A673 (cell line): ENCODE results near the gene GJB2. TPM values are rescaled to one million over a fixed set of nuclear protein-coding genes. Genes with fewer than 3 reads are reported as not detected.

Experiments used
- BruUV-seq: library from RNA; stranded (reverse); fragments of 400-500 nt; replicated peaks from 2 replicates; lab custom pipeline; 2021; lab: Mats Ljungman, UMichigan
- CTCF ChIA-PET: fragments of 300-600 bp; sonication (Branson Sonifier 250); formaldehyde crosslinking; loops from one replicate; lab custom pipeline; 2022; ENCODE audit warnings: antibody characterized with exemption; lab: Charles Lee
- POLR2A ChIA-PET: fragments of 300-600 bp; sonication (Branson Sonifier 250); formaldehyde crosslinking; loops from one replicate; lab custom pipeline; 2022; ENCODE audit warnings: antibody characterized with exemption; ENCODE audit not compliant: low non-redundant PET; lab: Charles Lee
- DNase-seq: peaks from one replicate; pipeline ENCODE4 v3.0.0-alpha.2; 2015; ENCODE audit warnings: low spot score
- H3K27ac ChIP-seq: fragments of 200-600 bp; sonication (generic); 2 replicates; pipeline ENCODE4 v1.5.1; 2016; ENCODE audit warnings: mixed run types, low read depth, mild to moderate bottlenecking, mixed read lengths, antibody characterized with exemption, low read length; ENCODE audit not compliant: poor library complexity, severe bottlenecking
- H3K27me3 ChIP-seq: fragments of 200-600 bp; sonication (generic); replicated peaks from 2 replicates; pipeline ENCODE4 v1.6.1; 2017; ENCODE audit warnings: mixed run types, low read depth, mild to moderate bottlenecking, mixed read lengths, antibody characterized with exemption, low read length; ENCODE audit not compliant: insufficient read depth, poor library complexity
- H3K36me3 ChIP-seq: fragments of 200-600 bp; sonication (generic); 2 replicates; pipeline ENCODE4 v1.6.1; 2016; ENCODE audit warnings: mixed run types, mild to moderate bottlenecking, mixed read lengths, antibody characterized with exemption, low read length; ENCODE audit not compliant: insufficient read depth, poor library complexity, severe bottlenecking
- H3K4me1 ChIP-seq: fragments of 200-600 bp; sonication (generic); 2 replicates; pipeline ENCODE4 v1.6.1; 2017; ENCODE audit warnings: mixed run types, mild to moderate bottlenecking, mixed read lengths, antibody characterized with exemption, low read length; ENCODE audit not compliant: insufficient read depth, poor library complexity, severe bottlenecking
- H3K4me3 ChIP-seq: fragments of 200-600 bp; sonication (generic); 2 replicates; pipeline ENCODE4 v1.5.1; 2016; ENCODE audit warnings: low read depth, mixed run types, mild to moderate bottlenecking, mixed read lengths, low read length; ENCODE audit not compliant: poor library complexity, severe bottlenecking
- H3K9me3 ChIP-seq: fragments of 200-600 bp; sonication (generic); 2 replicates; pipeline ENCODE4 v1.6.1; 2016; ENCODE audit warnings: mixed run types, low read depth, mild to moderate bottlenecking, mixed read lengths, antibody characterized with exemption, low read length; ENCODE audit not compliant: poor library complexity, severe bottlenecking
- EZH2 ChIP-seq: fragments of 200-600 bp; sonication (generic); IDR thresholded peaks from 2 replicates; pipeline ENCODE4 v1.6.1; 2017; ENCODE audit warnings: borderline replicate concordance, low read depth, mild to moderate bottlenecking, mixed read lengths, antibody characterized with exemption, low read length; ENCODE audit not compliant: poor library complexity, severe bottlenecking
- intact Hi-C: fragments of 100-400 bp; cut with micrococcal nuclease; formaldehyde crosslinking; loops from one replicate; pipeline ENCODE4 v1.10.0; 2022; ENCODE audit not compliant: unreplicated experiment
- total RNA-seq: library from RNA; stranded (reverse); gene quantifications from 2 replicates; pipeline ENCODE4 v1.2.3, GENCODE V29; 2021
- TF ChIP-seq, protein P1 (sequence below): fragments of 300-800, 200-600 bp; sonication (generic); conservative IDR thresholded peaks from 2 replicates; pipeline ENCODE4 v1.5.1; 2017; ENCODE audit warnings: low read depth, mild to moderate bottlenecking, antibody characterized with exemption, low read length, moderate library complexity, mixed read lengths

GJB2 gene
- total RNA-seq, 1 experiment from 2014 or later, result not detected

DNA sequence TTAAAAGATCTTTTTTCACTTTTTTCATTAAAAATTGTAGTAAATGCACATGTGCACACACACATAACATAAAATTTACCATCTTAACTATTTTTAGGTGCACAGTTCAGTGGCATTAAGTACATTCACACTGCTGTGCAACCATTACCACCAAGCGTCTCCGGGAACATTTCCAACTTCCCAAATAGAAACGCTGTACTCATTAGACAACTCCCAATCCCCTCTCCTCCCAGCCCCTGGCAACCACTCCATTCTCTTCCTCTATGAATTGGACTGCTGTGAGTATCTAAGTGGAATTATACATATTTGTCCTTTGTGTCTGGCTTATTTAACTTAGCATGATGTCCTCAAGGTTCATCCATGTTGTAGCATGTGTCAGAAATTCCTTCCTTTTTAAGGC is 11.6 kb downstream of the GJB2 start:
- no peaks in the 10 kb centered on the region for H3K27me3 ChIP-seq
- peak; percentile 60 for DNase-seq
- BruUV-seq, result no TSS peak
- TF ChIP-seq, protein P1, sequence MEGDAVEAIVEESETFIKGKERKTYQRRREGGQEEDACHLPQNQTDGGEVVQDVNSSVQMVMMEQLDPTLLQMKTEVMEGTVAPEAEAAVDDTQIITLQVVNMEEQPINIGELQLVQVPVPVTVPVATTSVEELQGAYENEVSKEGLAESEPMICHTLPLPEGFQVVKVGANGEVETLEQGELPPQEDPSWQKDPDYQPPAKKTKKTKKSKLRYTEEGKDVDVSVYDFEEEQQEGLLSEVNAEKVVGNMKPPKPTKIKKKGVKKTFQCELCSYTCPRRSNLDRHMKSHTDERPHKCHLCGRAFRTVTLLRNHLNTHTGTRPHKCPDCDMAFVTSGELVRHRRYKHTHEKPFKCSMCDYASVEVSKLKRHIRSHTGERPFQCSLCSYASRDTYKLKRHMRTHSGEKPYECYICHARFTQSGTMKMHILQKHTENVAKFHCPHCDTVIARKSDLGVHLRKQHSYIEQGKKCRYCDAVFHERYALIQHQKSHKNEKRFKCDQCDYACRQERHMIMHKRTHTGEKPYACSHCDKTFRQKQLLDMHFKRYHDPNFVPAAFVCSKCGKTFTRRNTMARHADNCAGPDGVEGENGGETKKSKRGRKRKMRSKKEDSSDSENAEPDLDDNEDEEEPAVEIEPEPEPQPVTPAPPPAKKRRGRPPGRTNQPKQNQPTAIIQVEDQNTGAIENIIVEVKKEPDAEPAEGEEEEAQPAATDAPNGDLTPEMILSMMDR, result no peak
- no peak for TF ChIP-seq EZH2
- CTCF ChIA-PET, result no interaction called here
- no peaks in the 10 kb centered on the region for H3K36me3 ChIP-seq
- H3K9me3 ChIP-seq, result no peaks in the 10 kb centered on the region
- POLR2A ChIA-PET, result no interaction called here
- no peak overlapping the region for H3K27ac ChIP-seq
- peaks cover 10% of the 10 kb centered on the region for H3K4me1 ChIP-seq
- intact Hi-C loops, result loop anchor here (10.0 kb wide), 2 partner anchors 744 to 1294 kb away; no protein-coding TSS in a partner anchor
- no peak overlapping the region for H3K4me3 ChIP-seq

DNA sequence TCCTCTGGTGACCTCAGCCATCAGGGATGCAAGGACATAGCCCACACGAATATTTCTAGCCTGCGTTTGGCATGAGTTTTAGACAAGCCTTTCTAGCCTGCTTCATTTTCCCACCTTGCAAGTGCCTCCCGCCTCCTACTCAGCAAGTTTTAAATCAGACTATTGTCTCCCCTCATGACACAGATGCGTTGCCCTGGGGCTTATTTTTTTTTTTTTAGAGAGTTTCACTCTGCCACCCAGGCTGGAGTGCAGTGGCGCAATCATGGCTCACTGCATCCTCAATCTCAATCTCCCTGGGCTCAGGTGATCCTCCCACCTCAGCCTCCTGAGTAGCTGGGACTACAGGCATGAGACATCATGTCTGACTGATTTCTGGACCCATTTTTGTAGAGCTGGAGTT is 14.6 kb downstream of the GJB2 start:
- intact Hi-C loops, result no loop called here
- CTCF ChIA-PET, result no interaction called here
- TF ChIP-seq EZH2, result no peak
- TF ChIP-seq, protein P1, result no peak
- POLR2A ChIA-PET, result no interaction called here
- no TSS peak for BruUV-seq
- H3K4me3 ChIP-seq, result no peak overlapping the region
- H3K27me3 ChIP-seq, result no peaks in the 10 kb centered on the region
- DNase-seq, result no peak
- H3K27ac ChIP-seq, result no peak overlapping the region
- H3K36me3 ChIP-seq, result no peaks in the 10 kb centered on the region
- peaks cover 28% of the 10 kb centered on the region for H3K4me1 ChIP-seq
- no peaks in the 10 kb centered on the region for H3K9me3 ChIP-seq

DNA sequence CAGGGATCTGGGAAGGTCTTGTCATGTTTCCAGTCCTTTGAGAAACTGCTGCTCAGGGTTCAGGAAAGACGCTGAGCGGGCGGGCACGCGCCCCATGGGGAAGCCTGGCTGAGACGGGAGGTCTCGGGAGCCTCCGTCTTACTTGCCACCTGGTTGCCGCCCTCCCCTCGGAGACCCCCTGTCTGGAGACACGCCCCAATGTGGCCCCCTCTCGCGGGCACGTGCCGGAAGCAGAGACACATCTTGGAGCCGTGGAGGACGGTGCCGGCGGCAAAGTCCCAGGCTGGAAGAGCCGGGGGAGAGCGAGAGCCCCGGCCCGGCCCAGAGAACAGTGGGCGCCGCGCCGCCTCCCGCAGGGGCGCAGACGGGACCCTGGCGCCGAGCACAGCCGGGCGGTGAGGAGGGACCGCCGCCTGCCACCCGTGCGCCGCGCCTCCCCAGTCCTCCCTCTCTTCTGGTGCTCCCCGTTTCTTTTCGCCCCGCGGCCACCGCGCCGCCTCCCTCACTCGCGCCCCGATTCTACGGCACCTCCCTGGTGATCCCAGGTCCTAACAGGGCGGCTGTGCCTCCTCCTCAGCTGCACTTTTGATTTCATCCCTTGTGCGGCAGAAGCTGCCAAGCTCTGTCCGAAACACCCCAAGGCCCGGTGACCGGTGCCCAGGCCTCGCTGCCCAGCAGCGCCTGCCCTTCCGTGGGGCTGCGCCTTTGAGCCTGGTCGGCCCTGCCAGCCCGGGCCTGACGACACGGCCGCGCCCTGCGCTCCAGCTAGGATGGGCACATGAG is 15.5 kb downstream of the GJB2 start:
- ChIA-PET POLR2A (no interaction called here), CTCF (no interaction called here)
- DNase-seq, result no peak
- TF ChIP-seq, protein P1, result no peak
- TF ChIP-seq EZH2, result no peak
- Histone ChIP-seq H3K4me1 (peaks cover 28% of the 10 kb centered on the region), H3K9me3 (no peaks in the 10 kb centered on the region), H3K27me3 (no peaks in the 10 kb centered on the region), H3K27ac (no peak overlapping the region), H3K4me3 (no peak overlapping the region), H3K36me3 (no peaks in the 10 kb centered on the region)
- intact Hi-C loops, result no loop called here
- BruUV-seq, result no TSS peak
